Chondrocyte (in vitro differentiated cells): ENCODE measurements around the gene SCN9A. TPM values are rescaled to one million over a fixed set of nuclear protein-coding genes. Genes with fewer than 3 reads are reported as not detected.
"Not testable (repeated sequence)": the region's sequence is repeated elsewhere in the genome, so short reads cannot be mapped to it uniquely, and the experiment has no call there.

ENCODE experiments used
- DNase-seq: peaks from one replicate; pipeline ENCODE4 v3.0.0; 2021; ENCODE audit warnings: mixed read lengths, low spot score
- H3K27ac Mint-ChIP-seq: one replicate; pipeline ENCODE4 v1.8.0; 2021; ENCODE audit warnings: mild to moderate bottlenecking, moderate library complexity, mixed read lengths; ENCODE audit not compliant: unreplicated experiment
- H3K27me3 Mint-ChIP-seq: 2 replicates; pipeline ENCODE4 v1.8.0; 2021; ENCODE audit warnings: low read depth, mixed read lengths
- H3K36me3 Mint-ChIP-seq: 2 replicates; pipeline ENCODE4 v1.8.0; 2021; ENCODE audit warnings: low read depth, mixed read lengths
- H3K4me1 Mint-ChIP-seq: 2 replicates; pipeline ENCODE4 v1.8.0; 2021; ENCODE audit warnings: low read depth, mild to moderate bottlenecking, mixed read lengths
- H3K4me3 Mint-ChIP-seq: one replicate; pipeline ENCODE4 v1.8.0; 2021; ENCODE audit warnings: mild to moderate bottlenecking, moderate library complexity, mixed read lengths; ENCODE audit not compliant: unreplicated experiment
- H3K9me3 Mint-ChIP-seq: 2 replicates; pipeline ENCODE4 v1.8.0; 2021; ENCODE audit warnings: low read depth, mixed read lengths
- total RNA-seq: library from RNA; stranded (reverse); gene quantifications from 3 replicates; pipeline ENCODE4 v1.2.1, GENCODE V29; 2021
- TF ChIP-seq, protein P1 (sequence below): fragments of 200-600 bp; sonication (generic); IDR thresholded peaks from 2 replicates; pipeline ENCODE4 v1.5.0; 2021; ENCODE audit warnings: antibody characterized with exemption, mild to moderate bottlenecking, moderate library complexity

SCN9A gene
- total RNA-seq, 1 donor from 2014 or later = 31.0 TPM

DNA sequence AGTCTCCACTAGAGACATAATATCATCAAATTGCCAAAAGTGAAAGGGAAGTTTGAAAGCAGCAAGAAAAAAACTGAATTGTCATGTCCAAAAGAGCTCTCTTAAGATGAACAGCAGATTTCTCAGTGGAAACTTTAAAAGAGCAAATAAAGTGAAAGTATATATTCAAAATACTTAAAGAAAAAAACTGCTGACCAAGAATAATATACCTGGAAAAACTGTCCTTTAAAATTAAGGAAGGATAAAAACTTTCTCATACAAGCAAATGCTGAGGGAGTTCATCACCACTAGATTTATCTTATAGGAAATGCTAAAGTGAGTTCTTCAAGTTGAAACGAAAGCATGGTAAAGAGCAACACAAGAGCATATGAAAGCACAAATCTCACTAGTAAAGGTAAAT is 164.7 kb downstream of the SCN9A start:
- H3K27ac Mint-ChIP-seq = no peak overlapping the region
- H3K4me1 Mint-ChIP-seq = no peaks in the 10 kb centered on the region
- TF ChIP-seq, protein P1, sequence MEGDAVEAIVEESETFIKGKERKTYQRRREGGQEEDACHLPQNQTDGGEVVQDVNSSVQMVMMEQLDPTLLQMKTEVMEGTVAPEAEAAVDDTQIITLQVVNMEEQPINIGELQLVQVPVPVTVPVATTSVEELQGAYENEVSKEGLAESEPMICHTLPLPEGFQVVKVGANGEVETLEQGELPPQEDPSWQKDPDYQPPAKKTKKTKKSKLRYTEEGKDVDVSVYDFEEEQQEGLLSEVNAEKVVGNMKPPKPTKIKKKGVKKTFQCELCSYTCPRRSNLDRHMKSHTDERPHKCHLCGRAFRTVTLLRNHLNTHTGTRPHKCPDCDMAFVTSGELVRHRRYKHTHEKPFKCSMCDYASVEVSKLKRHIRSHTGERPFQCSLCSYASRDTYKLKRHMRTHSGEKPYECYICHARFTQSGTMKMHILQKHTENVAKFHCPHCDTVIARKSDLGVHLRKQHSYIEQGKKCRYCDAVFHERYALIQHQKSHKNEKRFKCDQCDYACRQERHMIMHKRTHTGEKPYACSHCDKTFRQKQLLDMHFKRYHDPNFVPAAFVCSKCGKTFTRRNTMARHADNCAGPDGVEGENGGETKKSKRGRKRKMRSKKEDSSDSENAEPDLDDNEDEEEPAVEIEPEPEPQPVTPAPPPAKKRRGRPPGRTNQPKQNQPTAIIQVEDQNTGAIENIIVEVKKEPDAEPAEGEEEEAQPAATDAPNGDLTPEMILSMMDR = no peak
- H3K36me3 Mint-ChIP-seq = peaks cover 26% of the 10 kb centered on the region
- DNase-seq = no peak
- H3K4me3 Mint-ChIP-seq = no peak overlapping the region
- H3K9me3 Mint-ChIP-seq = peaks cover 25% of the 10 kb centered on the region
- no peaks in the 10 kb centered on the region for H3K27me3 Mint-ChIP-seq

DNA sequence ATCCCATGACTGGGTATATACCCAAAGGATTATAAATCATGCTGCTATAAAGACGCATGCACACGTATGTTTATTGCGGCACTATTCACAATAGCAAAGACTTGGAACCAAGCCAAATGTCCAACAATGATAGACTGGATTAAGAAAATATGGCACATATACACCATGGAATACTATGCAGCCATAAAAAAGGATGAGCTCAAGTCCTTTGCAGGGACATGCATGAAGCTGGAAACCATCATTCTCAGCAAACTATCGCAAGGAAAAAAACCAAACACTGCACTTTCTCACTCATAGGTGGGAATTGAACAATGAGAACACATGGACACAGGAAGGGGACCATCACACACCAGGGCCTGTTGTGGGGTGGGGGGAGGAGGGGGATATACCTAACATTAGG is 165.8 kb downstream of the SCN9A start:
- H3K27me3 Mint-ChIP-seq, H3K27ac Mint-ChIP-seq, H3K4me3 Mint-ChIP-seq, H3K4me1 Mint-ChIP-seq, DNase-seq: not testable (repeated sequence)
- peaks cover 23% of the 10 kb centered on the region for H3K9me3 Mint-ChIP-seq
- H3K36me3 Mint-ChIP-seq = peaks cover 24% of the 10 kb centered on the region

DNA sequence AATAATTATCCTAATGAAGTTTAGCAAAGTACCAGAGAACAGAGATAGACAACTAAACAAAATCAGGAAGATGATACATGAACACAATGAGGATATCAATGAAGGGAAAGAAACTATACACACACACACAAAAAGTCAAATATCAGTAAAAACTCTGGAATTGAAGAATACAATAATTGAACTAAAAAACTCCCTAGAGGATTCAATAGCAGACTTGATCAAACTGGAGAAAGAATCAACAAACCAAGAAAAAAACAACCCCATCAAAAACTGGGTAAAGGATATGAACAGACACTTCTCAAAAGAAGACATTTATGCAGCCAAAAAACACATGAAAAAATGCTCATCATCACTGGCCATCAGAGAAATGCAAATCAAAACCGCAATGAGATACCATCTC is 166.4 kb downstream of the SCN9A start:
- H3K4me3 Mint-ChIP-seq, H3K27ac Mint-ChIP-seq, DNase-seq, H3K4me1 Mint-ChIP-seq, H3K27me3 Mint-ChIP-seq: not testable (repeated sequence)
- peaks cover 23% of the 10 kb centered on the region for H3K36me3 Mint-ChIP-seq
- peaks cover 23% of the 10 kb centered on the region for H3K9me3 Mint-ChIP-seq

DNA sequence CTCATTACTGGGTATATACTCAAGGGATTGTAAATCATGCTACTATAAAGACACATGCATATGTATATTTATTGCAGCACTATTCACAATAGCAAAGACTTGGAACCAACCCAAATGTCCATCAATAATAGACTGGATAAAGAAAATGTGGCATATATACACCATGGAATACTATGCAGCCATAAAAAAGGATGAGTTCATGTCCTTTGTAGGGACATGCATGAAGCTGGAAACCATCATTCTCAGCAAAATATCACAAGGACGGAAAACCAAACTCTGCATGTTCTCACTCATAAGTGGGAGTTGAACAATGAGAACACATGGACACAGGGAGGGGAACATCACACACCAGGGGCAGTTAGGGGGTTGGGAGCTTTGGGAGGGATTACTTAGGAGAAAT is 169.6 kb downstream of the SCN9A start:
- peaks cover 25% of the 10 kb centered on the region for H3K36me3 Mint-ChIP-seq
- DNase-seq, H3K27ac Mint-ChIP-seq, H3K4me3 Mint-ChIP-seq, H3K27me3 Mint-ChIP-seq, H3K4me1 Mint-ChIP-seq: not testable (repeated sequence)
- peaks cover 23% of the 10 kb centered on the region for H3K9me3 Mint-ChIP-seq

DNA sequence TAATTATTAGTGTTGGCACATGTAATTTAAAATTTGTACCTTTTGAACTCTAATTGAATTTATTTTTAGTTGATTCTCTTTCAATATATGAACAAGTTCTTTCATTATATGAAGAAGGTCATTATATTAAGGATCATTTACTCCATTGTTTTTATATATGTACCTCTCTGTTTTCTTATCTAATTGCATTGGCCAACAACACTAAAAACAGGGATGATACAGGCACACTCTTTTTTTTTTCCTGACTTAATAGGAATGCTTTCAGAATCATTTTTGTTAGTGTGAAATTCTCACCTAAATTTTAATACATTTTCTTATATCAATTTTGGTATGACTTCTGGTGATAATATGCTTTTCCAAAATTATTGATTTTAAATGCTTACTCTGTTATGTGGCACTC is 173.0 kb downstream of the SCN9A start:
- Mint-ChIP-seq H3K4me1 (no peaks in the 10 kb centered on the region), H3K36me3 (peaks cover 24% of the 10 kb centered on the region), H3K9me3 (peaks cover 17% of the 10 kb centered on the region), H3K4me3 (no peak overlapping the region), H3K27me3 (no peaks in the 10 kb centered on the region), H3K27ac (no peak overlapping the region)
- TF ChIP-seq, protein P1 = no peak
- no peak for DNase-seq

DNA sequence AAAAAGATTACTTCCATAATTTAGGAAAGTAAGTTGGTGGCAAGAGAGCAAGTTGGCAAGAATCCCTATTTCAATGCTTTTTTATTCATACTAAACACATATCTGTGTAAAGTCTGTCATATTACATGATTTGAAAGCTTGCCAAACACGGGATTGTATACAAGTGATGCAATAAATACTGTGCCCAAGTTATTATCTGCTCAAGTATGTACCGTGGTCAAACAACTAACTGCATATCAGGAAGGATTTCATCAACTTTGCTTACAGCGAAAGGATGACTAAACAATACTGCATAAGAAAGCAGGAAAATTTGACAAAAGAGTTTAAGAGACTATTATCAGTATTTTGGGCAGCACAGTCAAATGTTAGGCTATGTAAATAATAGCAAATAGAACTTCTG is 178.3 kb downstream of the SCN9A start:
- no peaks in the 10 kb centered on the region for H3K27me3 Mint-ChIP-seq
- no peak overlapping the region for H3K27ac Mint-ChIP-seq
- TF ChIP-seq, protein P1 = no peak
- H3K4me1 Mint-ChIP-seq = peaks cover 3% of the 10 kb centered on the region
- peaks cover 7% of the 10 kb centered on the region for H3K9me3 Mint-ChIP-seq
- DNase-seq = no peak
- H3K4me3 Mint-ChIP-seq = no peak overlapping the region
- peaks cover 11% of the 10 kb centered on the region for H3K36me3 Mint-ChIP-seq

DNA sequence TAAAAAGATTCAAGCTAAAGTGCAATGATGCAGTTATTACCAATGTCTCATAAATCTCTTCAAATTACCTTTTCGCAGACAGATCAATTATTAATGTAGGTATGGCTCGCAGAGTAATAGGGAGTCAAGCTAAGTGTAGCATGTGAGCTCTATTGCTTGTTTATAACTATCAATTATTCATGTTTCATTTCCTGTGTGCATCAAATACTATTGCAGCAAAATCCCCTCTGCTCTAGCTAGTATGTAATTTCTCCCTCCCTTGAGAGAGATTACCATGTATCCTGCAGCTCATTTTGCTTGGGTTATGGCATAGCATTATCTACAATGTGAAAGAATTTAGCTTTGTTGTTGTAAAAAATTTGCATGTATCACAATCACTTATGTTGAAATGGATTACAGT is 182.3 kb downstream of the SCN9A start:
- Mint-ChIP-seq H3K4me3 (no peak overlapping the region), H3K9me3 (no peaks in the 10 kb centered on the region), H3K36me3 (no peaks in the 10 kb centered on the region), H3K27me3 (no peaks in the 10 kb centered on the region), H3K27ac (no peak overlapping the region), H3K4me1 (peaks cover 3% of the 10 kb centered on the region)
- DNase-seq = no peak
- TF ChIP-seq, protein P1 = no peak
